Activated CD4-positive, alpha-beta T cell treated with anti-CD3 and anti-CD28 coated beads, Interleukin-2, amount 50 U/mL, for 1 hour (primary cell): ENCODE data around the gene INTS11.

ENCODE experiments used
- DNase-seq: peaks from one replicate; pipeline ENCODE4 v3.0.0-alpha.2; 2020

INTS11 gene

DNA sequence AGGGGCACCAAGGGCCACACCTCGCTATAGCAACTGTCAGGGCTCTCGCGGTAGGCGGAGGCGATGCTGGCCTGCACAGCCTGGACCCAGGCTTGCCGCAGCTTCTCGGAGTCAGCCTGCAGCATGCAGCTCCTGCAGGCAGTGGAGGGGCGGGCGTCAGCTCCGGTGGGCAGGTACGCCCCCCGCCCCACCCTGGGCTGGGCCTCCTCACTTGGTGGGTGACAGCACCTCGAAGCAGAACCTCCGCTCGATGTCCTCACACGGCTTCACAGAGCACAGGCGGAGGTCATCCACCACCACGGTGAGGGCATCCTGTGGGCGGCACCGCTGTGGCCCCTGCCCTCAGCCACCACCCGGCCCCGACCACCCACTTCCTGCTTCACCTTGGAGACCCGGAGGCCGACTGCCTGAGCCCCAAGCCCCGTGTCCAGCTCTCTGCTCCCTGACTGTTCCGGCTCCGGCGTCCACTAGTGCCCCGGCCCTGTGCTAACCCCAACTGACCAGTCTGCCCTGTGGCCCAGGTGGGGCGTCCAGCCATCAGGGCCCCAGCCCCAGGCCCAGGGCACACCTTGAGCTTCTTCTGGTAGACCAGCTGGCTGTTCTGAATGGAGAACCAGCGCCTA lies 26.5 kb downstream of the INTS11 start:
- DNase-seq: no peak

GRCh38 chr1:1296070-1297061 lies 28.1 kb downstream of the INTS11 start:
- DNase-seq: no peak

DNA sequence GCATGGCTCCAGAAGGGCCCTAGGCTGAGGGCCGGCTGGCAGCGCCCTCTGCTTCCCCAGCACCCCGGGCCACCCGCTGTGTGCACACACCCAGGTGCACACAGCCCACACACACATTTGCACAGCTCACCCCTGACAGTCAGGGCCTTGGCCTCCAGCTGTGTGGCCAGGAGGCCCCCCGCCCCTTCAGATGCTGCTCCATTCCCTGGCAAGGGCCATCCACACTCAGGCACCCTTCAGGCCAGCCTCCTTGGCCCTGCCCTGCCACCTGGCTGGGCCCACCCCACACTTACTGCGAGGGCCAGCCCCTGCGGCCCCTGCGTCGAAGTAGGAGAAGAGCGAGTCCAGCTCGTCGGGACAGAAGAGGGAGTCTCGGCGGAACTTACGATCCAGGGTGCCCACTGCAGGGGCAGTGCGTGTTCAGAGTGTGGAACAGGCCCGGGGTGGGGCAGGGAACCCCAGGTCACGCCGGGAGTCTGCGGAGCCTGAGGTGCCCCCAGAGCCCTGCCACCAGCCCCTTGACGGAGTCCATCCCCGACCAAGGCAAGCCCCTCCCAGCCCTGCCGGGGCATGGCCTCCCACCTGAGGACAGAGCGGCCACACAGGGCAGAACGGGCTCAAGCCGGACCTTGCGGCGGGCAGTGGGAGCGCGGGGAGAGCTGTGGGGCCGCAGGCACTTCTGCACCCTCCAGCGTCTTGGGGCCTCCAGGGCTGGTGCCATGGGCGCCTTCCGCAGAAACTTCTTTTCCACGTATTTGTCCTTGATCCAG lies 29.1 kb downstream of the INTS11 start:
- no peak for DNase-seq

DNA sequence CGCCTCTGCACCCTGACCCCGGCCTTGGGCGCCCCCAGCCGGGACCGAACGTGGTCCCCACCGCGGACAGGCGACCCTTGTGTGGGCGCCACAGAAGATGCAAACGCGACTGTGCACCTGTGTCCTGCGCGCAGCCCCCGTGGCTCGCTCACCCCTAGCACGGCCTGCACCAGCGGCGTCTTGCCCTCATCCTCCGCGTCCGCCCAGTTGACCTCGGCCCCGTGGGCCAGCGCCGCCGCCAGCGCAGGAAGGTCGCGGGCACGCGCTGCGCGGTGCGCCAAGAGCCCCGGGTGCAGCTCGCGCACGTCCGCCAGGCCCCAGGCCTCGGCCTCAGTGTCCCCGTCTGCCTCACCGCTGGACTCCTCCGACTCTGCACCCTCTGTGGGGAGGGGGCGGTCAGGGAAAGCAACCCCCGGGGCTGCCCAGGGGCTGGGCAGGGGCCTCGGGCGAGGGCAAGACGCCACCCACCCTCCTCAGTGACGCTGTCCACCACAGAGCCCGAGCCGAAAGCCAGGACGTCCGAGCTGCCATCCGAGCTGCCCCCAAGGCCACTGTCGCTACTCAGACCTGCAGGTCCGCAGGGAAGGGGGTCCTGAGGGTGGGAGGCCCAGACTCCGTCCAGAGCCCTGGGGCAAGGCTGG lies 30.1 kb downstream of the INTS11 start:
- no peak for DNase-seq

- no peak for DNase-seq
These were observed 30.9 kb downstream of the INTS11 start for GRCh38 chr1:1293263-1294249.

- no peak for DNase-seq
These were observed 31.6 kb downstream of the INTS11 start for GRCh38 chr1:1292851-1293250.

- no peak for DNase-seq
These were observed 32.0 kb downstream of the INTS11 start for GRCh38 chr1:1292442-1292779.

- peak; percentile 70 for DNase-seq
These were observed 32.7 kb downstream of the INTS11 start for GRCh38 chr1:1291548-1292441.

- no peak for DNase-seq
These were observed 33.4 kb downstream of the INTS11 start for GRCh38 chr1:1291023-1291528.

GRCh38 chr1:1290238-1290731 lies 34.2 kb downstream of the INTS11 start:
- DNase-seq: peak; percentile 67

- DNase-seq: no peak
These were observed 37.0 kb downstream of the INTS11 start for GRCh38 chr1:1287288-1288110.

DNA sequence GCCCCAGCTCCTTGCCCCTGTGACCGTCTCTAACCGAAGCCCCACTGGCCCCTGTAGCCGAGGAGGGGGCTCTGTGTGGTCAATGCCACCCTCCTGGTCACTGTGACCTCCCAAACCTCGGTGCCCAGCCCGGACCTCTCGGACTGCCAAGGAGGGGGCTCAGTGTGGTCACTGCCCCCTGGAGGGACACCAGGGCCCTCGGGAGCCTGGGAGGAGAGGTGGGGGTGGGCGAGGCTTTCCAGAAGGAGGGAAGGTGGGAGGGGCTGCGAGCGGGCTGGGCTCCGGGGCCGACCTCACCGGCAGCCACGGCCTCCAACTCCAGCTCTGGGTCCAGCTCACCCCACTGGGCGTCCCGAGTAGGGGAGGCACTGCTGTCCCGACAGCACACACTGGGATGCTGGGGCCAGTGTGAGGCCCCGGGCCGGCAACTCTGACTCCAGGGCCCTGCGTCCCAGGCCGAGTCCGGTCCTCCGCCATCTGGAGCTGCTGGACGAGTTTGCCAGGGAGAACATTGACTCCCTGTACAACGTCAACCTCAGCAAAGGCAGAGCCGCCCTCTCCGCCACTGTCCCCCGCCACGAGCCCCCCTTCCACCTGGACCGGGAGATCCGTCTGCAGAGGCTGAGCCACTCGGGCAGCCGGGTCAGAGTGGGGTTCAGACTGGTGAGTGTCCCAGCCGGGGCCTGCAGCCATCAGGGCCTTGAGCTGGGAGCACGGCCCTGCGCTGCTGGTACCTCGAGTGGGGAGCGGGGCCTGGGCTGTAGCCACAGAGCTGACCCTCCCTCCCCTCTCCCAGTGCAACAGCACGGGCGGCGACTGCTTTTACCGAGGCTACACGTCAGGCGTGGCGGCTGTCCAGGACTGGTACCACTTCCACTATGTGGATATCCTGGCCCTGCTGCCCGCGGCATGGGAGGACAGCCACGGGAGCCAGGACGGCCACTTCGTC lies 37.9 kb downstream of the INTS11 start:
- DNase-seq: no peak

DNA sequence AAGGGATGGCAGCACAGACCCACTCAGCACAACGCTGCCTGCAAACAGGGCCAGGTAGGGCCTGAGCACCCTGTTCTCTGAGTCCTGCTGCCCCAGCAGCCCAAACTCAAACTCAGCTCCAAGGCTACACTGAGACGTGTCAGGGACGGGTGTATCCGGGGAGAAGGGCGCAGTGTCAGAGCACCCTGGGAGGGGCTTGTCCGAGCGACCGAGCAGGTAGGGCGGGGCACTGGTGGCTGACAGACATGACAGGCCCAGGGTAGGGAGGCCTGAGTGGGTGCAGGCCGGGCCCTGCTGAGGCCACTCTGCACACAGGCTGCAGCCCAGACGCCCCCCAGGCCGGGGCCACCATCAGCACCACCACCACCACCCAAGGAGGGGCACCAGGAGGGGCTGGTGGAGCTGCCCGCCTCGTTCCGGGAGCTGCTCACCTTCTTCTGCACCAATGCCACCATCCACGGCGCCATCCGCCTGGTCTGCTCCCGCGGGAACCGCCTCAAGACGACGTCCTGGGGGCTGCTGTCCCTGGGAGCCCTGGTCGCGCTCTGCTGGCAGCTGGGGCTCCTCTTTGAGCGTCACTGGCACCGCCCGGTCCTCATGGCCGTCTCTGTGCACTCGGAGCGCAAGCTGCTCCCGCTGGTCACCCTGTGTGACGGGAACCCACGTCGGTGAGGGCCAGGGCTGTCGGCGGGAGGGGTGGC lies 38.7 kb downstream of the INTS11 start:
- DNase-seq: no peak

GRCh38 chr1:1285102-1285571 lies 39.3 kb downstream of the INTS11 start:
- no peak for DNase-seq

DNA sequence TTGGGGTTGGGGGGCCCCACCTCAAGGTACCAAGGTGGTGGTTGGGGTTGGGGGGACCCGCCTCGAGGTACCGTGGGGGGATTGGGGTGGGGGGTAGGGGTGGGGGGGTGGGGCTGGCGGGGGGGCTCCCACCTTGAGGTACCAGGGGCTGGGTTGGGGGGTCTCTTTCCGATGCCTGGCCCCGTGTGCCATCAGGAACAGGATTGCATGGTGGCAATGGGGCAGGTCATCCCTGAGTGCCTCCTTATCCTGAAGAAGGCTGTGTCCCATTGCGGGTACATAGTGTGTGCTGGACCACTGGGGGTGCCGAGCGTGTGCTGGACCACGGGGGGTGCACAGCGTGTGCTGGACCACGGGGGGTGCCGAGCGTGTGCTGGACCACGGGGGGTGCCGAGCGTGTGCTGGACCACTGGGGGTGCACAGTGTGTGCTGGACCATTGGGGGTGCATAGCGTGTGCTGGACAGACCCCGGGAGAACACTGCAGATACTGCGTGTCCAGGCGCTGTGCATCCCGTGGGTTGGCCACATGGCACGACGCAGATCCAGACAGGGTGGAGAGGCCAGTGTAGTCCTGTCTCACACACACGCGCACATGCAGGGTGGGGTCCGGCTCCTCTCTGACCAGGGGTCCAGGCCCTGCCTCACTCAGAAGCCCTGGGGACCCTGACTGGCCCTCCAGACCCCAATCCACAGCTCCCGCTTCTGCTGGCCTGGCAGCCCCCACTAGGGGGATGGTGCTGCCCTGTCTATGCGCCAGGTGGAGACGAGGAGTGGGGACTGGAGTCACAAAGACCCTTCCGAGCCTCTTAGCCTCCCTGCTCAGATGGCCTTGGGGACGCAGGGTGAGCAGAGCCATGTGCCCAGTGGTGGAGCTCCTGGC lies 40.0 kb downstream of the INTS11 start:
- no peak for DNase-seq

- DNase-seq: no peak
These were observed 40.6 kb downstream of the INTS11 start for GRCh38 chr1:1283821-1284220.
